Caki2 (cell line): ENCODE data around the gene CBLL1. TPM values are rescaled to one million over a fixed set of nuclear protein-coding genes. Genes with fewer than 3 reads are reported as not detected.

Experiments
- DNase-seq: peaks from one replicate; pipeline ENCODE4 v3.0.0-alpha.2; 2015; ENCODE audit warnings: low read depth
- in situ Hi-C: cut with HindIII; loops from 2 replicates; pipeline ENCODE4 v1.10.0; 2016; ENCODE audit warnings: low sequenced_read_pairs, low pct_unique_long_range_greater_than_20kb, mixed read lengths
- total RNA-seq: library from RNA; depleted of rRNA; stranded (reverse); fragments of >200 nt; shearing (Covaris generic); gene quantifications from 2 replicates; pipeline ENCODE4 v1.2.3, GENCODE V29; 2014; ENCODE audit warnings: low replicate concordance; rRNA removed

The CBLL1 gene
- total RNA-seq, 1 experiment from 2014 or later: 22.7 TPM

- in situ Hi-C loops: no loop called here
- no peak for DNase-seq
These were observed 44.7 kb downstream of the CBLL1 start for GRCh38 chr7:107788662-107789061.

GRCh38 chr7:107789647-107790046 is 45.7 kb downstream of the CBLL1 start:
- in situ Hi-C loops: no loop called here
- no peak for DNase-seq

GRCh38 chr7:107792364-107792763 is 48.4 kb downstream of the CBLL1 start:
- in situ Hi-C loops: no loop called here

GRCh38 chr7:107799647-107800264 is 55.8 kb downstream of the CBLL1 start:
- in situ Hi-C loops: no loop called here
- no peak for DNase-seq

More at GRCh38 chr7:107792364-107792763, 48.4 kb downstream of the CBLL1 start:
- DNase-seq: no peak

GRCh38 chr7:107803009-107803610 is 59.2 kb downstream of the CBLL1 start, which contains the start of gene SLC26A3:
Gene SLC26A3 (minus strand): TSS chr7:107803223. CDS start chr7:107794509, 8,714 bp downstream.
- in situ Hi-C loops: no loop called here
- no peak for DNase-seq

GRCh38 chr7:107809179-107809578 is 65.2 kb downstream of the CBLL1 start:
- in situ Hi-C loops: no loop called here
- DNase-seq: no peak

- in situ Hi-C loops: no loop called here
- DNase-seq: no peak
These were observed 66.7 kb downstream of the CBLL1 start for GRCh38 chr7:107810626-107811025.

Other genes starting within 250 kb of the CBLL1 start
- gene COG5, start 180.2 kb upstream of the CBLL1 start, total RNA-seq: 38.5 and 43.3 TPM in 2 replicates
- gene DUS4L, start 180.2 kb upstream of the CBLL1 start, total RNA-seq: 13.1 and 26.4 TPM in 2 replicates
- 16.7 and 29.8 TPM in 2 replicates for gene BCAP29, start 163.9 kb upstream of the CBLL1 start, total RNA-seq
- 0.88 TPM in 1 of 2 replicates, not detected in the other for gene SLC26A4, start 83.3 kb upstream of the CBLL1 start, total RNA-seq
- not detected in 2 replicates for gene SLC26A3, start 59.1 kb downstream of the CBLL1 start, total RNA-seq
- 8.1 and 35.6 TPM in 2 replicates for gene DLD, start 147.0 kb downstream of the CBLL1 start, total RNA-seq